OCI-LY7 (cell line): ENCODE measurements around the gene ZNF200.

Experiments
- EZH2phosphoT487 ChIP-seq: fragments of 200-600 bp; sonication (generic); IDR thresholded peaks from 2 replicates; pipeline ENCODE4 v1.6.1; 2018; ENCODE audit warnings: low read depth, borderline replicate concordance, mild to moderate bottlenecking, mixed run types, antibody characterized with exemption, low read length, moderate library complexity, mixed read lengths
- TF ChIP-seq, protein P1 (sequence below): fragments of 200-600 bp; sonication (generic); conservative IDR thresholded peaks from 2 replicates; pipeline ENCODE4 v1.5.1; 2014; ENCODE audit warnings: mild to moderate bottlenecking, antibody characterized with exemption, low read length, moderate library complexity, mixed read lengths

- TF ChIP-seq, protein P1, sequence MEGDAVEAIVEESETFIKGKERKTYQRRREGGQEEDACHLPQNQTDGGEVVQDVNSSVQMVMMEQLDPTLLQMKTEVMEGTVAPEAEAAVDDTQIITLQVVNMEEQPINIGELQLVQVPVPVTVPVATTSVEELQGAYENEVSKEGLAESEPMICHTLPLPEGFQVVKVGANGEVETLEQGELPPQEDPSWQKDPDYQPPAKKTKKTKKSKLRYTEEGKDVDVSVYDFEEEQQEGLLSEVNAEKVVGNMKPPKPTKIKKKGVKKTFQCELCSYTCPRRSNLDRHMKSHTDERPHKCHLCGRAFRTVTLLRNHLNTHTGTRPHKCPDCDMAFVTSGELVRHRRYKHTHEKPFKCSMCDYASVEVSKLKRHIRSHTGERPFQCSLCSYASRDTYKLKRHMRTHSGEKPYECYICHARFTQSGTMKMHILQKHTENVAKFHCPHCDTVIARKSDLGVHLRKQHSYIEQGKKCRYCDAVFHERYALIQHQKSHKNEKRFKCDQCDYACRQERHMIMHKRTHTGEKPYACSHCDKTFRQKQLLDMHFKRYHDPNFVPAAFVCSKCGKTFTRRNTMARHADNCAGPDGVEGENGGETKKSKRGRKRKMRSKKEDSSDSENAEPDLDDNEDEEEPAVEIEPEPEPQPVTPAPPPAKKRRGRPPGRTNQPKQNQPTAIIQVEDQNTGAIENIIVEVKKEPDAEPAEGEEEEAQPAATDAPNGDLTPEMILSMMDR = no peak
- no peak for TF ChIP-seq EZH2phosphoT487
Measured at GRCh38 chr16:3180445-3180878, 54.5 kb downstream of the ZNF200 start.
